ENCODE data around the gene ALDH3B2.
"Not testable (repeated sequence)": the region's sequence is repeated elsewhere in the genome, so short reads cannot be mapped to it uniquely, and the experiment has no call there.

Gene ALDH3B2

GRCh38 chr11:67660752-67661151 lies 13.7 kb downstream of the ALDH3B2 start:
- DNase-seq: not testable (repeated sequence)

- DNase-seq: not testable (repeated sequence)
Measured at GRCh38 chr11:67659651-67660165, 14.7 kb downstream of the ALDH3B2 start.

GRCh38 chr11:67657300-67657699 lies 17.1 kb downstream of the ALDH3B2 start:
- no peak for DNase-seq

- DNase-seq: peak; percentile 67
Measured at GRCh38 chr11:67656278-67656922, 18.0 kb downstream of the ALDH3B2 start.

- DNase-seq: no peak
Measured at GRCh38 chr11:67654225-67654624, 20.2 kb downstream of the ALDH3B2 start.

- DNase-seq: no peak
Measured at GRCh38 chr11:67652965-67653845, 21.2 kb downstream of the ALDH3B2 start.

GRCh38 chr11:67651976-67652781 lies 22.2 kb downstream of the ALDH3B2 start:
- DNase-seq: no peak

GRCh38 chr11:67649634-67650510 lies 24.6 kb downstream of the ALDH3B2 start:
- no peak for DNase-seq

- DNase-seq: peak; percentile 8
Measured at GRCh38 chr11:67648796-67649613, 25.4 kb downstream of the ALDH3B2 start.

- DNase-seq: peak; percentile 10
Measured at GRCh38 chr11:67648140-67648795, 26.2 kb downstream of the ALDH3B2 start.

GRCh38 chr11:67647471-67647870 lies 27.0 kb downstream of the ALDH3B2 start:
- no peak for DNase-seq

- DNase-seq: no peak
Measured at GRCh38 chr11:67646535-67647336, 27.7 kb downstream of the ALDH3B2 start.

- no peak for DNase-seq
Measured at GRCh38 chr11:67645521-67646461, 28.6 kb downstream of the ALDH3B2 start.

GRCh38 chr11:67644472-67645418 lies 29.7 kb downstream of the ALDH3B2 start:
- no peak for DNase-seq

- DNase-seq: peak; percentile 5
Measured at GRCh38 chr11:67644042-67644441, 30.4 kb downstream of the ALDH3B2 start.

GRCh38 chr11:67642173-67643120 lies 32.0 kb downstream of the ALDH3B2 start:
- DNase-seq: no peak

All from inflammatory macrophage treated with lipopolysaccharide for 4 hours (primary cell).